ENCODE measurements around the gene ZNF398. TPM values are rescaled to one million over a fixed set of nuclear protein-coding genes. Genes with fewer than 3 reads are reported as not detected.
"Not testable (repeated sequence)": the region's sequence is repeated elsewhere in the genome, so short reads cannot be mapped to it uniquely, and the experiment has no call there.

The ZNF398 gene
- total RNA-seq, 1 experiment from 2014 or later: 14.6 TPM

- Mint-ChIP-seq H3K9me3 (ENCODE audit: low read depth, unreplicated experiment) (peaks cover 3% of the 10 kb centered on the region), H3K27ac (ENCODE audit: unreplicated experiment) (no peak overlapping the region), H3K27me3 (ENCODE audit: unreplicated experiment) (no peaks in the 10 kb centered on the region), H3K4me3 (ENCODE audit: low read depth, unreplicated experiment) (no peak overlapping the region), H3K36me3 (ENCODE audit: insufficient read depth, unreplicated experiment) (peaks cover 22% of the 10 kb centered on the region), H3K4me1 (ENCODE audit: low read depth, unreplicated experiment) (peaks cover 3% of the 10 kb centered on the region)
- BruUV-seq (replicated peaks): no TSS peak
- CTCF ChIA-PET: no interaction called here
- TF ChIP-seq CTCF (IDR thresholded peaks at IDR 0.05; ENCODE audit: unreplicated experiment): no peak
- intact Hi-C loops (cut with micrococcal nuclease; ENCODE audit: unreplicated experiment): no loop called here
- no peak for DNase-seq
These were observed 14.1 kb upstream of the ZNF398 start for GRCh38 chr7:149133028-149133710.

GRCh38 chr7:149136118-149136517, 11.1 kb upstream of the ZNF398 start:
- Mint-ChIP-seq H3K4me1 (ENCODE audit: low read depth, unreplicated experiment) (no peaks in the 10 kb centered on the region), H3K9me3 (ENCODE audit: low read depth, unreplicated experiment) (no peaks in the 10 kb centered on the region), H3K4me3 (ENCODE audit: low read depth, unreplicated experiment) (no peak overlapping the region), H3K36me3 (ENCODE audit: insufficient read depth, unreplicated experiment) (peaks cover 11% of the 10 kb centered on the region), H3K27ac (ENCODE audit: unreplicated experiment) (no peak overlapping the region), H3K27me3 (ENCODE audit: unreplicated experiment) (no peaks in the 10 kb centered on the region)
- no peak for DNase-seq
- intact Hi-C loops (cut with micrococcal nuclease; ENCODE audit: unreplicated experiment): no loop called here
- CTCF ChIA-PET: no interaction called here
- TF ChIP-seq CTCF (IDR thresholded peaks at IDR 0.05; ENCODE audit: unreplicated experiment): no peak
- BruUV-seq (replicated peaks): no TSS peak

- Mint-ChIP-seq H3K4me1 (ENCODE audit: low read depth, unreplicated experiment) (peaks cover 11% of the 10 kb centered on the region), H3K9me3 (ENCODE audit: low read depth, unreplicated experiment) (no peaks in the 10 kb centered on the region), H3K4me3 (ENCODE audit: low read depth, unreplicated experiment) (no peak overlapping the region), H3K36me3 (ENCODE audit: insufficient read depth, unreplicated experiment) (peaks cover 27% of the 10 kb centered on the region), H3K27me3 (ENCODE audit: unreplicated experiment) (no peaks in the 10 kb centered on the region), H3K27ac (ENCODE audit: unreplicated experiment) (no peak overlapping the region)
- CTCF ChIA-PET: interaction anchor here (0.5 to 0.8 kb wide), 2 partner anchors 9 to 21 kb away, joined by 3 read pairs; no protein-coding TSS in a partner anchor
- no peak for TF ChIP-seq CTCF (IDR thresholded peaks at IDR 0.05; ENCODE audit: unreplicated experiment)
- intact Hi-C loops (cut with micrococcal nuclease; ENCODE audit: unreplicated experiment): no loop called here
- no peak for DNase-seq
- BruUV-seq (replicated peaks): no TSS peak
These were observed 6.4 kb upstream of the ZNF398 start for GRCh38 chr7:149140831-149141230.

GRCh38 chr7:149141893-149142292, 5.4 kb upstream of the ZNF398 start:
- peaks cover 12% of the 10 kb centered on the region for H3K4me1 Mint-ChIP-seq (ENCODE audit: low read depth, unreplicated experiment)
- no peaks in the 10 kb centered on the region for H3K9me3 Mint-ChIP-seq (ENCODE audit: low read depth, unreplicated experiment)
- no peak overlapping the region for H3K4me3 Mint-ChIP-seq (ENCODE audit: low read depth, unreplicated experiment)
- intact Hi-C loops (cut with micrococcal nuclease; ENCODE audit: unreplicated experiment): no loop called here
- CTCF ChIA-PET: no interaction called here
- H3K27ac Mint-ChIP-seq (ENCODE audit: unreplicated experiment): no peak overlapping the region
- TF ChIP-seq CTCF (IDR thresholded peaks at IDR 0.05; ENCODE audit: unreplicated experiment): no peak
- no peak for DNase-seq
- peaks cover 37% of the 10 kb centered on the region for H3K36me3 Mint-ChIP-seq (ENCODE audit: insufficient read depth, unreplicated experiment)
- BruUV-seq (replicated peaks): no TSS peak
- no peaks in the 10 kb centered on the region for H3K27me3 Mint-ChIP-seq (ENCODE audit: unreplicated experiment)

GRCh38 chr7:149144436-149144922, 2.8 kb upstream of the ZNF398 start:
- Mint-ChIP-seq H3K4me1 (ENCODE audit: low read depth, unreplicated experiment) (peaks cover 13% of the 10 kb centered on the region), H3K36me3 (ENCODE audit: insufficient read depth, unreplicated experiment) (peaks cover 54% of the 10 kb centered on the region), H3K27ac (ENCODE audit: unreplicated experiment) (peak overlapping the region; percentile 90), H3K4me3 (ENCODE audit: low read depth, unreplicated experiment) (peak overlapping the region; percentile 45)
- H3K27me3 Mint-ChIP-seq (ENCODE audit: unreplicated experiment); BruUV-seq (replicated peaks); H3K9me3 Mint-ChIP-seq (ENCODE audit: low read depth, unreplicated experiment); CTCF ChIA-PET: not testable (repeated sequence)
- peak; percentile 50 for DNase-seq
- intact Hi-C loops (cut with micrococcal nuclease; ENCODE audit: unreplicated experiment): loop anchor here (2.0 kb wide), 2 partner anchors 18 to 94 kb away; partner anchors contain the start of genes ZNF212 and ZNF425
